Activated T-cell treated with anti-CD3 and anti-CD28 coated beads, Interleukin-2, amount 50 U/mL, for 4 hours (primary cell): ENCODE data around the gene LCOR. TPM values are rescaled to one million over a fixed set of nuclear protein-coding genes. Genes with fewer than 3 reads are reported as not detected.
"Not testable (repeated sequence)": the region's sequence is repeated elsewhere in the genome, so short reads cannot be mapped to it uniquely, and the experiment has no call there.

Experiments
- ATAC-seq, 2 donors: fragments of 200-7000 bp; cut with Tn5 transposase; one replicate each; pipeline ENCODE4 v1.10.0; 2021
- DNase-seq: peaks from one replicate; pipeline ENCODE4 v3.0.0-alpha.2; 2020
- H3K27me3 Mint-ChIP-seq: one replicate; pipeline ENCODE4 v1.8.0; 2021; ENCODE audit warnings: low read depth, mixed read lengths
- H3K36me3 Mint-ChIP-seq: one replicate; pipeline ENCODE4 v1.8.0; 2022; ENCODE audit warnings: mixed read lengths; ENCODE audit not compliant: insufficient read depth
- H3K4me1 Mint-ChIP-seq: one replicate; pipeline ENCODE4 v1.8.0; 2021; ENCODE audit warnings: low read depth, mixed read lengths
- H3K4me3 Mint-ChIP-seq: one replicate; pipeline ENCODE4 v1.8.0; 2021; ENCODE audit warnings: mild to moderate bottlenecking, moderate library complexity, mixed read lengths
- H3K9me3 Mint-ChIP-seq: one replicate; pipeline ENCODE4 v1.8.0; 2021; ENCODE audit warnings: mixed read lengths
- total RNA-seq, 3 donors: library from RNA; stranded (reverse); gene quantifications; one replicate each; pipeline ENCODE4 v1.2.1, GENCODE V29; 2021

LCOR gene
- total RNA-seq, 3 donors from 2014 or later: 20.0 to 23.6 (median 21.9) TPM

DNA sequence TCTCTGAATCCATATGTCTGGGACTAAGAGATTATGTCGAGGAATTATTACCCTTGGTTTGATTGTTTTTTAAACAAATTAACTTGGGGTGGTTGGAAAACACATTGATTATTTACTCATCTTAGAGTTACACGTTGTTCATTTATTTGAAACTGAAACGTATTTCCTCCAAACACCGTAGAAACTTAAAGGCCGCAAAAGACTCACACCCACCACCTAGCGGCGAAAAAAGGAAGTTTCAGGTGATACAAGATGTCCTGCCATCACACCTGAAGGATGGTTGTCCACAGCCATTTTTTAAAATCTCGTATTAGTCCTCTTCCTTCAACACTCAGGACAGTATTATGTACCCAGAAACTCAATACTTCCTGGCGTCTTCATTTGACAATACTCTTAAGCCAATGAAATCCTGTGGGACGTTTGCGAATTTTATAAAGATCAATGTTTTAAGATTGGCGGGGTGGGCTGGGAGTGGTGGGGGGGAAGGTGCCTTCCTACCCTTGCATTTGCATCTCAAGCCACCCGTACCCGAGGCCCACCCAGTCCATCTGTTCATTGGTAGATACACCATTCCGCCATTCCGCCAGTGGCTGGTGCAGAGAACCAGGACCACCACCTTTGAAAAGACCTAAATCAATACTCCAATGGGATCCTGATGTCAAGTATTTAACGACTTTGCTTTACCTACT lies 1.4 kb upstream of the LCOR start:
- peak; percentile 80 for DNase-seq
- Mint-ChIP-seq H3K4me3 (peak overlapping the region; percentile 66), H3K36me3 (peaks cover 4% of the 10 kb centered on the region), H3K4me1 (peaks cover 41% of the 10 kb centered on the region), H3K9me3 (no peaks in the 10 kb centered on the region), H3K27me3 (no peaks in the 10 kb centered on the region)
- no peak for ATAC-seq

DNA sequence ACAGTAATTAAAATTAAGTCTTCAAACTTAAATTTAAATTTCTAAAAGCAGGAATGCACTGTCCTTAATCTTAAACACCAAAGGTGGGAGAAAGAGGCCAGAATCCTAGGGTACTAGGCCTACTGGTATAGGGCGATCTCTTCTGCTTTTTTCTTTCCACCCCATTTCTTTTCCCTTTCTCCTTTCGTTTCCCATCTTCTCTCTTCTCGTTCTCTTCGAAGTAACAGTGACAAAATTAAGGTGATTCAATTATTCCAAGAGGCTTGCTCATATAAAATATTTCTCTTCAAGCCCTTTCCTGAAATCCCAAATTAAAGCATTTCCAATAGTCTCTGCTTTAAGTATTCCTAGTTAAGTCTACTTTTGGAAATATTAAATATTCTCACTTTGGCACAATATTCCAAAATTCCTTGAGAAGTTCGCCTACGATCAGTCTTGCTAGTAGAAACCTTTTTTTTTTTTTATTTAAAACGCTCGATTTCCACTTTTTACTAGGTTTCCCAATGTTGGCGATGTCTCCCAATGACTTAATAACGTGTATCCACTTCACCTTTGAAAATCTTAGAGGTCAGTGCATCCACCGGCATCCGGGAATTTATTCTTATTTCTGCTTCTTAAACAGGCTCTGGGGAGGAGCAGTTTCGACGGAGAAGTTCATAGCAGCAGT lies 765 bp upstream of the LCOR start:
- ATAC-seq (no peak), DNase-seq (no peak)
- H3K4me3 Mint-ChIP-seq: peak overlapping the region; percentile 89
- no peaks in the 10 kb centered on the region for H3K9me3 Mint-ChIP-seq
- H3K4me1 Mint-ChIP-seq: peaks cover 48% of the 10 kb centered on the region
- H3K36me3 Mint-ChIP-seq: peaks cover 4% of the 10 kb centered on the region
- H3K27me3 Mint-ChIP-seq: no peaks in the 10 kb centered on the region

DNA sequence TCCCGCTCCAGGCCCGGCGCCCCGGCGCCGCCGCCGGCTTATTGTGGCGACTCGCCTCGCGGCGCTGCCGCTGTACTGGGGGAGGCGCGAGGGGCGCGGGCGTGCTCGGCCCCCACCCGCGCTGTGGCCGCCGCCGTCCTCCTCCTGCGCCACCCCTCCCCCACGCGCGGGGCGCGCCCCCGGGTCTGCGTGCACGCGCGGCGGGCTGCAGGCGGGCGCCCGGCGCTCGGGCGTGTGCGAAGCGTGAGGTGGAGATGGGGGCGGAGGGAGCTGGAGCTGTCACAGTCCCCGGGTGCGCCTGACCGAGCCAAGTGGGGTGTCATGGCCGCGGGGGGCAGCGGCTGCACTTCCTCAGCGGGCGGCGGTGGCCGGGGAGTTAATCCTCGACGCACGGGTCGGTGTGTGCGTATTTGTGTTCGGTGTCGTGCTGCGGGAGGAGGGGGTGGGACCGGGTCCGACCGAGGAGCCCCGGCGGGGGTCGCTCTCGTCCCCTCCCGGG lies 672 bp downstream of the LCOR start:
- Mint-ChIP-seq H3K27me3 (no peaks in the 10 kb centered on the region), H3K36me3 (peaks cover 5% of the 10 kb centered on the region), H3K4me1 (peaks cover 55% of the 10 kb centered on the region), H3K4me3 (peak overlapping the region; percentile 86), H3K9me3 (no peaks in the 10 kb centered on the region)
- ATAC-seq: peak; percentile 78 to 79
- peak; percentile 83 for DNase-seq

DNA sequence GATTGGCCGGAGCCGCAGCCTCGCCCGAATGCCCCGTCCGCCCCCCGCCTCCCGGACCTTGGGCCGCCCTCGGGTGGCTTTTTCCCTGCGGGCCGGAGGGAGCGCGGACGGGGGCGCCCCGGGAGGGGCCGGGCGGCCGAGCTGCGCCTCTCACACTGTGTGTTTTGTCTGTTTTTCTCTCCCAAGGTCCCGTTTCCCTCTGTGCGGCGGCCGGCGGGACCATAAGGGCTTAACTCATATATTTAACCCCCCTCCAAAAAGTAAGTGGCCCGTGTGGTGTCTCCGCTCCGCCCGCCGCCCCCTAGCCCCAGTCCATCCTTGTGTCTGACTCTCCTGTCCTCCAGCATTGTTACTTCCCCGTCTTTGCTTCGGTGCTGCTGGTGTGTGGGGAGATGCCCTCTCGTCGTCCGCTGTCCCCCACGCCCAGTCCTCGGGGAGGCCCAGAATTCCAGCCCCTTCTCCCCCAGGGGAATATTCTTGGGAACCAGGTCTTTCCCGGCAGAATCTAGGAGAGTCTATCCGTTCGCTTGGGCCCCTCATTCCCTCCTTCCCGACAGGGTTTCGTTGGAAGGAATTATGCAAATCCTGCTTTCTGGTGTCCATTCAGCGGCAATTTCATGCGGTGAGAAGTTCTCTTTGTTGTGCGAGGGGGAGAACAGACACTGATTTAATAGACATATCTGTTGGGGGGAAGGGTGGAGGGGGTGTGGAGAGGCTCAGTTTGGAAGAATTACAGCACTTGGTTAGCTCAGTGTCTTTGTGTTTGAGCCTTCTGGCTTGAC lies 1.3 kb downstream of the LCOR start:
- H3K4me1 Mint-ChIP-seq: peaks cover 60% of the 10 kb centered on the region
- peaks cover 9% of the 10 kb centered on the region for H3K36me3 Mint-ChIP-seq
- DNase-seq (no peak), ATAC-seq (no peak)
- peak overlapping the region; percentile 89 for H3K4me3 Mint-ChIP-seq
- no peaks in the 10 kb centered on the region for H3K27me3 Mint-ChIP-seq
- no peaks in the 10 kb centered on the region for H3K9me3 Mint-ChIP-seq

DNA sequence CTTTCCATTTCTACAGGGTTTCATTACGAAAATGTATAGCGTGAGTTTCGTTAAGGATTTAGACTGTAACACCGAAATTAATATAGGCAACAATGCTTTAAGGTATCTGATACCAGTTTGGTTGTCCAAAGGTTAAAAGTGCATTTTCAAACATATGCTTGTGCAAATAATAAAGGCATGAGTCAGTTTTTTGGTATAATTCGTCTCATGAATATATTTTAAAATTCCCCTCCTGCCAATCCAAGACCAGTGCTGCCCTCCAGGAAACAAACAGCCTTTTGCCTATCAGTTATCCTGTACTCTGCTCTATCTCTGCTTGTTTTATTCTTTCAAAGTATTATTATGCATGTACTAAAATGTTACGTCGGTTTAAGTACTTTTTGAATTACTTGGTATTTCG lies 2.0 kb downstream of the LCOR start:
- Mint-ChIP-seq H3K9me3 (no peaks in the 10 kb centered on the region), H3K4me1 (peaks cover 67% of the 10 kb centered on the region), H3K36me3 (peaks cover 12% of the 10 kb centered on the region), H3K4me3 (peak overlapping the region; percentile 89), H3K27me3 (no peaks in the 10 kb centered on the region)
- ATAC-seq (no peak), DNase-seq (no peak)

DNA sequence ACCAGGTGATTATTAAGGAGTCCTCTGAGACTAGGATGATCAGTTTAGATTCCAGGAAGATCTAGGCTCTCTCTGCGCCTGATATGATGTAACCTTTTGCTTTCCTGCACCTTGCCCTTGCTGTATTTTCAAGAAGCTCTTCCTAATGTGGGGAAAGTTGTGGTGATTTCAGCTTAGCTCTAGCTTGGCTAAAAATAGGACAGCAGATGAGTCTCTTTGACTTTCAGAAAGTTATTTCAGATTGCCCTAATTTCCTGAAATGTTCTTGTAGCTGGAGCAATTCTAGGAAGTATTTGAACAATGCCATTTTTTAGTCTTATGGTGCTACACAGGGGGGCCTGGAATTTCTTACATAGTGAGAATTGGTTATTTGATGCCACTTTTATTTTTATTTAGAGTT lies 3.8 kb downstream of the LCOR start:
- ATAC-seq (no peak), DNase-seq (no peak)
- no peaks in the 10 kb centered on the region for H3K27me3 Mint-ChIP-seq
- H3K9me3 Mint-ChIP-seq: no peaks in the 10 kb centered on the region
- H3K4me1 Mint-ChIP-seq: peaks cover 73% of the 10 kb centered on the region
- no peak overlapping the region for H3K4me3 Mint-ChIP-seq
- H3K36me3 Mint-ChIP-seq: peaks cover 12% of the 10 kb centered on the region

DNA sequence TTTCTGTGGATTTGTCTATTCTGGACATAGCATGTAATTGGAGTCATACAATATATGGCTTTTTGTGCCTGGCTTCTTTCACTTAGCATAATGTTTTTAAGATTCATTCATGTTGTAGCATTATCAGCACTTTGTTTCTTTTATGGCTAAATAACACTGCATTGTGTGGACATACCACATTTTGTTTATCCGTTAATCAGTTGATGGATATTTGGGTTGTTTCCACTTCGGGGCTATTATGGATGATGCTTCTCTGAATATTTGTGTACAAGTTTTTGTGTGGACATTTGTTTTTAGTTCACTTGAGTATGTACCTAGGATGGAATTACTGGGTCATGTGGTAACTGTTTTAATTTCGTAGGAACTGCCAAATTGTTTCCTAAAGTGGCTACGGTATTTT lies 6.4 kb downstream of the LCOR start:
- Mint-ChIP-seq H3K4me3 (no peak overlapping the region), H3K9me3 (no peaks in the 10 kb centered on the region), H3K27me3 (no peaks in the 10 kb centered on the region), H3K36me3 (peaks cover 12% of the 10 kb centered on the region), H3K4me1 (peaks cover 77% of the 10 kb centered on the region)
- DNase-seq: no peak
- ATAC-seq: no peak

DNA sequence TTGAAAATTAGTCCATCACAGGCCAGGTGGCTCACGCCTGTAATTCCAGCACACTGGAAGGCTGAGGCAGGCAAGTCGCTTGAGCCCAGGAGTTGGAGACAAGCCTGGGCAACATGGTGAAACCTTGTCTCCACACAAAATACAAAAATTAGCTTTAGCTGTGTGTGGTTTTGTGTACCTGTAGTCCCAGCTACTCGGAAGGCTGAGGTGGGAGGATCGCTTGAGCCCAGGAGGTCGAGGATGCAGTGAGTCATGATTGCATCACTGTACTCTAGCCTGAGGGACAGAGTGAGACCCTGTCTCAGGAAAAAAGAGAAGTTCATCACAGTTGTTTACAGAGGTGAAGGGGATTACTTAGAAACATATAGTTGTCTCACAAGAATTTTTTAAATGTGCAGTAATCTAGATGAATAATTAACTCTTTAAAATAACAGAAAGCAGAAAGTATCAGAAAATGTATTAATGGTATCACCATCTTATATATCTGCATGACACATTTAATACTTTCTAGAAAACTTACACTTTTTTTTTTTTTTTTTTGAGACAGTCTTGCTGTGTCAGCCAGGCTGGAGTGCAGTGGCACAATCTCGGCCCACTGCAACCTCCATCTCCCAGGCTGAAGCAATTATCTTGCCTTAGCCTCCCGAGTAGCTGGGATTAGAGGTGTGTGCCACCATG lies 8.9 kb downstream of the LCOR start:
- Mint-ChIP-seq H3K4me3 (peak overlapping the region; percentile 16), H3K4me1 (peaks cover 74% of the 10 kb centered on the region), H3K36me3 (peaks cover 11% of the 10 kb centered on the region), H3K27me3 (no peaks in the 10 kb centered on the region), H3K9me3 (no peaks in the 10 kb centered on the region)
- DNase-seq (peak; percentile 9), ATAC-seq (peak; percentile 46 to 65)

DNA sequence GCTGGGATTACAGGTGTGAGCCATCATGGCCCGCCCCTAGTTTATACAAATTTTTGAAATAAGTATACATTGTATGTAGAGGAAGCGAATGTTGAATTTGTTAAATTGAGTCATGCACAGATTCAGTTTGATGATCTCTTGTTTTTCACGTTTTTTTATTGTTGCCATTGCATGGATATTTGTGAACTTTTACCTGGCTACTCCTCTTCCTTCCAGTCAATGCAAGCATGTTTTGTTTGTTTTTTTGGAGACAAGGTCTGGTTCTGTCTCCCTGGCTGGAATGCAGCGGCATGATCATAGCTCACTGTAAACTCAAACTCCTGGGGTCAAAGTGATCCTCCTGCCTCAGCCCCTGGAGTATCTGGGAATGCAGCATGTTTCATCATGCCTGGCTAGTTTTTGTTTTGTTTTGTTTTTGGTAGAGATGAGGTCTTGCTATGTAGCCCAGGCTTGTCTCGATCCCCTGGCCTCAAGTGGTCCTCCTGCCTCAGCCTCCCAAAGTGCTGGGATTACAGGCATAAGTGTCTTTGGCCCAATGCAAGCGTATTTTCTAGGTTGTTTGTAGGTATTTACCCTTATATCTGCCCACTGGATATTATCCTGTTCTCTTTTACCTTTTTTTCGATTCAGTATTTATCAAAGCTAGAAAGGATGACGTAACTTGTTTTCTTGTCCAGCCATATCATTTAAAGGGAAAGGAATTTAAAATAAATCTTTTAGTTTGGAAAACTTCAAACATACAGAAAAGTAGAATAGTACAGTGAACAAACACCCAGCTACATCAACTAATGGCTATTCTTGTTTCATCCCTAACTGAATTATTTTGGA lies 11.0 kb downstream of the LCOR start:
- H3K9me3 Mint-ChIP-seq: no peaks in the 10 kb centered on the region
- ATAC-seq (no peak), DNase-seq (no peak)
- H3K4me1 Mint-ChIP-seq: peaks cover 74% of the 10 kb centered on the region
- no peaks in the 10 kb centered on the region for H3K27me3 Mint-ChIP-seq
- H3K36me3 Mint-ChIP-seq: peaks cover 8% of the 10 kb centered on the region
- H3K4me3 Mint-ChIP-seq: no peak overlapping the region

DNA sequence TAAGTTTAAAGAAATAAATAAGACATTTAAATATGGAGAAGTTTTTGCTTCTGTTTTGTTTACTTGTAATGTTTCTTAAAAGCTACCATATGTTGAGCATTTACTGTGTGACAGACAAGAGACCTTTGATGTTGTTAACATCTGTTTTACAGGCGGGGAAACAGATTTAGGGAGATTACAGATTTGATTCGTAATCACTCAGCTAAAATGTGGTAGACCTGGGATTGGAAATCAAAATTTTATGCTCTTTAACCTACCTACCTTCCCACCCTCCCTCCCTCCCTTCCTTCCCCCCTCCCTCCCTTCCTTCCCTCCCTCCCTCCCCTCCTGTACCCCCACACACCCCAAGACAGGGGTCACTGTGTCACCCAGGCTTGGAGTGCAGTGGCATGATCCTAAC lies 11.7 kb downstream of the LCOR start:
- Mint-ChIP-seq H3K36me3 (peaks cover 3% of the 10 kb centered on the region), H3K9me3 (no peaks in the 10 kb centered on the region), H3K4me3 (no peak overlapping the region), H3K27me3 (no peaks in the 10 kb centered on the region), H3K4me1 (peaks cover 67% of the 10 kb centered on the region)
- ATAC-seq (no peak), DNase-seq (no peak)

DNA sequence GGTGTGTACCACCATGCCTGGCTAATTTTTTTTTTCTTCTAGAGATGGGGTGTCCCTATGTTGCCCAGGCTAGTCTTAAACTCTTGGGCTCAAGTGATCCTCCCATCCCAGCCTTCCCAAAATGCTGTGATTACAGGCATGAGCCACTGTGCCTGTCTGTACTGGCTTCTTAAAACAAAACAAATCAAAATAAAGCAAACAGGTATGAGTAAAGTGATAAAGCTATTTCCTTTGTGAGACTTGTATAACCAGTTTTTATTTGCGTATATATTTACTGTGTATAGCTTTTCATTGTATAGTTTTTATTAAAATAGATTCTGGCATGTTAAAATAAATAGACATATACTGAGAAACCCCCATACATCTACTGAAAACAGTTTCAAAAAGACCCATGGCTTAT lies 14.3 kb downstream of the LCOR start:
- DNase-seq (no peak), ATAC-seq (no peak)
- Mint-ChIP-seq H3K9me3 (no peaks in the 10 kb centered on the region), H3K4me1 (peaks cover 62% of the 10 kb centered on the region), H3K27me3 (no peaks in the 10 kb centered on the region), H3K4me3 (no peak overlapping the region), H3K36me3 (peaks cover 13% of the 10 kb centered on the region)

DNA sequence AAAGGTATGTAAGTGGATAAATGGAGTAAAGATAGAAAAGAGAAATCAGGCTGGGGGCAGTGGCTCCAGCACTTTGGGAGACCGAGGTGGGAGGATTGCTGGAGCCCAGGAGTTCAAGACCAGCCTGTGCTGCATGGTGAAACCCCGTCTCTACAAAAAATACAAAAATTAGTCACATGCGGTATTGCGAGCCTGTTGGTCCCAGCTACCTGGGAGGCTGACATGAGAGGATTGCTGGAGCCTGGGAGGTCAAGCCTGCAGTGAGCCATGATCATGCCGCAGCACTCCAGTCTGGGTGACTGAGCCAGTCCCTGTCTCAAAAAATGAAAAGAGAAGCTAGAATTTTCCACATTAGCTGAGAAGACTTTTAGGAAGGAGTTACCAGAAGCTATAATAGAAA lies 14.8 kb downstream of the LCOR start:
- Mint-ChIP-seq H3K4me1 (peaks cover 63% of the 10 kb centered on the region), H3K36me3 (peaks cover 14% of the 10 kb centered on the region)
- no peak for ATAC-seq

DNA sequence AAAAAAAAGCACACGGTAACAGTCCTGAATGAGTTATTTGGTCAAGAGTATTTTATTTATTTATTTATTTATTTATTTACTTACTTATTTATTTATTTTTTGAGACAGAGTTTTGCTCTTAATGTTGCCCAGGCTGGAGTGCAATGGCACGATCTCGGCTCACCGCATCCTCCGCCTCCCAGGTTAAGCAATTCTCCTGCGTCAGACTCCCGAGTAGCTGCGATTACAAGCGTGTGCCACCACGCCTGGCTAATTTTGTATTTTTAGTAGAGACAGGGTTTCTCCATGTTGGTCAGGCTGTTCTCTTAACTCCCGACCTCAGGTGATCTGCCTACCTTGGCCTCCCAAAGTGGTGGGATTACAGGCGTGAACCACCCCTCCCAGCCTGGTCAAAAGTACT lies 15.3 kb downstream of the LCOR start:
- DNase-seq, H3K9me3 Mint-ChIP-seq, H3K27me3 Mint-ChIP-seq, ATAC-seq, H3K4me3 Mint-ChIP-seq: not testable (repeated sequence)
- Mint-ChIP-seq H3K36me3 (peaks cover 14% of the 10 kb centered on the region), H3K4me1 (peaks cover 61% of the 10 kb centered on the region)

More for the DNA sequence above, 14.8 kb downstream of the LCOR start:
- H3K9me3 Mint-ChIP-seq: no peaks in the 10 kb centered on the region
- no peaks in the 10 kb centered on the region for H3K27me3 Mint-ChIP-seq
- H3K4me3 Mint-ChIP-seq: no peak overlapping the region
- no peak for DNase-seq
